Nephron progenitor cell (in vitro differentiated cells): ENCODE results near the gene CCDC157.
"Not testable (repeated sequence)": the region's sequence is repeated elsewhere in the genome, so short reads cannot be mapped to it uniquely, and the experiment has no call there.

Source experiments
- DNase-seq: peaks from one replicate; pipeline ENCODE4 v3.0.0; 2021
- H3K27ac Mint-ChIP-seq: 2 replicates; pipeline ENCODE4 v1.8.0; 2021; ENCODE audit warnings: mild to moderate bottlenecking, moderate library complexity, mixed read lengths
- H3K27me3 Mint-ChIP-seq: 2 replicates; pipeline ENCODE4 v1.8.0; 2021; ENCODE audit warnings: mild to moderate bottlenecking, low read depth, mixed read lengths; ENCODE audit not compliant: poor library complexity
- H3K36me3 Mint-ChIP-seq: 2 replicates; pipeline ENCODE4 v1.8.0; 2021; ENCODE audit warnings: low read depth, mixed read lengths
- H3K4me1 Mint-ChIP-seq: 2 replicates; pipeline ENCODE4 v1.8.0; 2021; ENCODE audit warnings: mixed read lengths
- H3K4me3 Mint-ChIP-seq: 2 replicates; pipeline ENCODE4 v1.8.0; 2021; ENCODE audit warnings: mild to moderate bottlenecking, moderate library complexity, mixed read lengths
- H3K9me3 Mint-ChIP-seq: 2 replicates; pipeline ENCODE4 v1.8.0; 2021; ENCODE audit warnings: mild to moderate bottlenecking, moderate library complexity, mixed read lengths
- TF ChIP-seq, protein P1 (sequence below): fragments of 200-600 bp; sonication (generic); IDR thresholded peaks from 2 replicates; pipeline ENCODE4 v1.5.0; 2021; ENCODE audit warnings: antibody characterized with exemption

The CCDC157 gene

DNA sequence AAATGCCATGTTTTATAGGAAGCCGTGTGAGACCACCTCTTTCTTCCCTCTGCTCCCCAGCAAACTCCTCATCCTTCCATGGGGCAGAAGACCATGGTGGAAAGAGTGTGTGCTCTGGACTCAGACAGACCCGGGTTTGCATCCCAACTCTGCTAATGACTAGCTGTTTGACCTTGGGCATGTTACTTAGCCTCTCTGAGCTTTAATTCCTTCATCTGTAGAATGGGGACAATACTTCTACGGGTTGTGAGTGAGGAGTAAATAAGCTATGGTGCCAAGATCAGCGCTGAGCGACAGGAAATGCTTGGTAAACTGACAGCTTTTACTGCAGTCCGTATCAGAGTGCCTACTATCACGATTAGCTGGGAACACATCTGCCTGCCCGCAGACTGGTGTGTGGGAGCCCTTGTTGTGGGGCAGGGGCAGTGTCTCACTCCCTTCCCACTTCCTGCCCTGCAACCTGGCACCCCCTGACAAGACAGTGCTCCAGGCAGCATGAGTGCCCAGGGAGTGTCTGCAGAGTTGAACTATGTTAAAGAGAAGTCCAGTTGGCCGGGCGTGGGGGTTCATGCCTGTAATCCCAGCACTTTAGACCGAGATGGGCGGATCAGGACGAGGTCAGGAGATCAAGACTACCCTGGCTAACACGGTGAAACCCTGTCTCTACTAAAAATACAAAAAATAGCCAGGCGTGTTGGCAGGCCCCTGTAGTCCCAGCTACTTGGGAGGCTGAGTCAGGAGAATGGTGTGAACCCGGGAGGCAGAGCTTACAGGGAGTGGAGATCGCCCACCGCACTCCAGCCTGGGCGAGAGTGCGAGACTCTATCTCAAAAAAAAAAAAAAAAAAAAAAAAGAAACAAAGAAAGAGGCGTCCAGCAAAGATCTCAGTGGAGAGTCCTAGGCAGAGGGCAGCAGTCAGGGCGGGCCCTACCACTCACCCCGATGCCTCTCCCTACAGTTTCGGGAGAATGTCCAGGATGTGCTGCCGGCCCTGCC, 42.2 kb downstream of the CCDC157 start:
- Mint-ChIP-seq H3K27me3 (peaks cover 31% of the 10 kb centered on the region), H3K4me1 (peaks cover 44% of the 10 kb centered on the region), H3K36me3 (peaks cover under 1% of the 10 kb centered on the region), H3K9me3 (no peaks in the 10 kb centered on the region), H3K4me3 (peak overlapping the region; percentile 84), H3K27ac (no peak overlapping the region)
- no peak for DNase-seq
- TF ChIP-seq, protein P1, sequence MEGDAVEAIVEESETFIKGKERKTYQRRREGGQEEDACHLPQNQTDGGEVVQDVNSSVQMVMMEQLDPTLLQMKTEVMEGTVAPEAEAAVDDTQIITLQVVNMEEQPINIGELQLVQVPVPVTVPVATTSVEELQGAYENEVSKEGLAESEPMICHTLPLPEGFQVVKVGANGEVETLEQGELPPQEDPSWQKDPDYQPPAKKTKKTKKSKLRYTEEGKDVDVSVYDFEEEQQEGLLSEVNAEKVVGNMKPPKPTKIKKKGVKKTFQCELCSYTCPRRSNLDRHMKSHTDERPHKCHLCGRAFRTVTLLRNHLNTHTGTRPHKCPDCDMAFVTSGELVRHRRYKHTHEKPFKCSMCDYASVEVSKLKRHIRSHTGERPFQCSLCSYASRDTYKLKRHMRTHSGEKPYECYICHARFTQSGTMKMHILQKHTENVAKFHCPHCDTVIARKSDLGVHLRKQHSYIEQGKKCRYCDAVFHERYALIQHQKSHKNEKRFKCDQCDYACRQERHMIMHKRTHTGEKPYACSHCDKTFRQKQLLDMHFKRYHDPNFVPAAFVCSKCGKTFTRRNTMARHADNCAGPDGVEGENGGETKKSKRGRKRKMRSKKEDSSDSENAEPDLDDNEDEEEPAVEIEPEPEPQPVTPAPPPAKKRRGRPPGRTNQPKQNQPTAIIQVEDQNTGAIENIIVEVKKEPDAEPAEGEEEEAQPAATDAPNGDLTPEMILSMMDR: no peak

DNA sequence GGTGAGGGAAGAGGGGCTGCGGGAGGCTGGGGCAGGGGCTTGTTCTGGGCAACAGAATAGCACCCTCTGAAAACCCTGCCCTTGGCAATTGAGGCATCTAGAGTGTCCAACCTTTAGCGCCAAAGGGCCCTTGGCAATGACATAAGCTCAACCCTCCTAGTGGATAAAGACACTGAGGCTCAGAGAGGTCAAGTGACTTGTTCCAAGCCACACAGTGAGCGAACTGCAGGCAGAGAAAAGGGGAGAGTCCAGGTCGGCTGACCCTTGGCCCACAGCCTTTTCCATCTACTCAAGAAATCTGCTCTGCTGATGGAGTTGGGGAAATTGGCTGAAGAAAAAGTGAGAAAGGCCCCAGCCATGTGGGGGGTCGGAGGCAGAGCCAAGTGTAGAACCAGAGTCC, 42.9 kb downstream of the CCDC157 start:
- Mint-ChIP-seq H3K27me3 (peaks cover 29% of the 10 kb centered on the region), H3K4me1 (peaks cover 43% of the 10 kb centered on the region), H3K36me3 (peaks cover 6% of the 10 kb centered on the region), H3K4me3 (no peak overlapping the region), H3K27ac (no peak overlapping the region), H3K9me3 (no peaks in the 10 kb centered on the region)
- DNase-seq: no peak
- TF ChIP-seq, protein P1: no peak

DNA sequence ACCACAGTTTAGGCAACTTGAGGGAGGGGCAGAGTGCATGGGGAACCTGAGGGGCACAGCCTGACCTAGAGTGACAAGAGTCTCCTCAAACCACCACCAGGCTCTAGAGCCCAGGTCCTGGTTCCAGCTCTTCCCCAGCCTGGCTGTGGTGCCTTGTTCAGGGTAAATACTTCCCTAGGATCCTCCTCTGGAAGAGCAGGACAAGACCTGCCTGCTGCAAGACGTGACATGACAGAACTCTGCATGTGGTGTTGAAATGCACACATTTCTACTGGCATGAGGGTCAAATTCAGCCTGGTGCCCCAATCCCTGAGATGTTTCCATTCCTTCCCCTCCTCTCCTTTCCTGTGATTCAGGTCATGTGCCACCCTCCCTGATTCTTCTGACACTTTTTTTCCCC, 43.4 kb downstream of the CCDC157 start:
- H3K36me3 Mint-ChIP-seq: peaks cover 6% of the 10 kb centered on the region
- no peak overlapping the region for H3K4me3 Mint-ChIP-seq
- H3K27ac Mint-ChIP-seq: no peak overlapping the region
- no peaks in the 10 kb centered on the region for H3K9me3 Mint-ChIP-seq
- no peak for DNase-seq
- TF ChIP-seq, protein P1: no peak
- peaks cover 43% of the 10 kb centered on the region for H3K4me1 Mint-ChIP-seq
- H3K27me3 Mint-ChIP-seq: peaks cover 31% of the 10 kb centered on the region

DNA sequence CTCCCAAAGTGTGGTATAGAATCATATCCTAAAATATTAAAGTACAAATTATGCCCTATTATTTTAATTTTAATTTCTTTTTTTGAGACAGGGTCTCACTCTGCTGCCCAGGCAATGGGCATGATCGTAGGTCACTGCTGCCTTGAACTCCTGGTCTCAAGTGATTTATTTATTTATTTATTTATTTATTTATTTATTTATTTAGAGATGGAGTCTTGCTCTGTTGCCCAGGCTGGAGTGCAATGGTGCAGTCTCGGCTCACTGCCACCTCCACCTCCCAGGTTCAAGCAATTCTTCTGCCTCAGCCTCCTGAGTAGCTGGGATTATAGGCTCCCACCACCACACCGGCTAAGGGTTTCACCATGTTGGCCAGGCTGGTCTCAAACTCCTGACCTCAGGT, 44.2 kb downstream of the CCDC157 start:
- Mint-ChIP-seq H3K27me3 (peaks cover 26% of the 10 kb centered on the region), H3K4me1 (peaks cover 46% of the 10 kb centered on the region)
- not testable (repeated sequence) for H3K36me3 Mint-ChIP-seq, H3K27ac Mint-ChIP-seq, H3K4me3 Mint-ChIP-seq, DNase-seq, H3K9me3 Mint-ChIP-seq

DNA sequence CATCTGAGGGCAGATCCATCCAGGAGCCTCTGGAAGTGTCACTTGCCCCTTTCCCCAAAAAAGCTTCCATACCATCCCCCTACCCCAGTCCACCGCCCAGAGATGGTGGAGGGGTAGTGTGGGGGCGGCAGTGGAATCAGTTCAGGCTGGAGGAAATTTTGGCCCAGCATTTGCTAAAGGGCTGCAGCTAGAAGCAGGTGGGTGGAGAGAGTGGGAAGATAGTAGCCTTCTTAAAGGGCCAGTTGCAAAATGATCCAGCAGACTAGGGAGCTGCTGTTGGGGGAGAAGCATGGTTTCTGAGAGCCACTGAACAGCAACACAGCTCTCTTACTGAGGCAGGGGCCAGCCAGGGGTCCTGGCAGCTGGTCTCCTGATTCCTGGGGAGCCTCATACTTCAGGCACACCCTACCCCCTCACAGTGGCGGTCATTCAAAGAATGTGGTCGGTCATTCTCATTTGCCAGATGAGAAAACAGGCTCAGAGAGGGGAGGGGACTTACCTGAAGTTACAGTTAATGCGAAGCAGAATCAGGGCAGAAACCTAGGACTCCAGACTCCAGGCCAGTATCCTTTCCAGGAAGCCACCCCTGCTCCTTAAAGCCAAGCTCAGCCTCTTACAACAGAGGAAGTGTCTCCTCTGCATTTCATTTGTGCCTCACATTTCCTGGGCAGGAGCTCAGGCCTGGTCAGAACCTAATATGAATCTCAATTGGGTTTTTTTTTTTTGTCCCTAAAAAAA, 45.4 kb downstream of the CCDC157 start:
- Mint-ChIP-seq H3K27me3 (peaks cover 23% of the 10 kb centered on the region), H3K27ac (no peak overlapping the region), H3K9me3 (no peaks in the 10 kb centered on the region), H3K36me3 (peaks cover 14% of the 10 kb centered on the region), H3K4me1 (peaks cover 47% of the 10 kb centered on the region), H3K4me3 (no peak overlapping the region)
- DNase-seq: no peak
- TF ChIP-seq, protein P1: no peak

DNA sequence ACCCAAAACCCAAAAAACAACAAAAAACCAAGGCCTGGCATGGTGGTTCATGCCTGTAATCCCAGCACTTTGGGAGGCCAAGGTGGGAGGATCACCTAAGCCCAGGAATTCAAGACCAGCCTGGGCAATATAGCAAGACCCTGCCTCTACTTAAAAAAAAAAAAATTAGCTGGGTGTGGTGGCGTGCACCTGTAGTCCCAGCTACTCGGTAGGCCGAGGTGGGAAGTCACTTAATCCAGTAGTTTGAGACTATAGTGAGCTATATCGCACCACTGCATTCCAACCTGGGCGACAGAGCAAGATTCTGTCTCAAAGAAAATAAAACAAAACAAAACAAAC, 45.9 kb downstream of the CCDC157 start:
- H3K9me3 Mint-ChIP-seq, H3K4me3 Mint-ChIP-seq, DNase-seq, H3K27ac Mint-ChIP-seq: not testable (repeated sequence)
- Mint-ChIP-seq H3K27me3 (peaks cover 19% of the 10 kb centered on the region), H3K36me3 (peaks cover 16% of the 10 kb centered on the region), H3K4me1 (peaks cover 43% of the 10 kb centered on the region)
